Fibroblast of skin of right biceps (primary cell): ENCODE results near the gene MUC3A.
A peak's percentile ranks its signal among the peaks of the same experiment; 100 is the strongest.

Source experiments
- DNase-seq: peaks from one replicate; pipeline ENCODE4 v3.0.0-alpha.2; 2013

The MUC3A gene

DNA sequence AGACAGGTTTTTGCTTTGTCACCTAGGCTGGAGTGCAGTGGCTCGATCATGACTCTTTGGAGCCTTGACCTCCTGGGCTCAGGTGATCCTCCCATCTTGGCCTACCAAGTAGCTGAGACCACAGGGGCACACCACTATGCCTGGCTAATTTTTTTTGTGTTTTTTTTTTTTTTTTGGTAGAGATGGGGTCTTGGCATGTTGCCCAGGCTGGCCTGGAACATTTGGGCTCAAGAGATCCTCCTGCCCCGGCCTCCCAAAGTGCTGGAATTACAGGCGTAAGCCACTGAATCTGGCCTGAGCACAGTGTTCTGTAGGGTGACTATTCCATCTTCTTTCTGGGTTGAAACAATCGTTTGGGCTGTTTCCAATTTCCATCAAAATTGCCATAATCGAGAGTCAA is 1.5 kb upstream of the MUC3A start:
- DNase-seq: no peak

GRCh38 chr7:100949933-100950443 is 654 bp downstream of the MUC3A start:
- no peak for DNase-seq

- DNase-seq: no peak
These were observed 1.8 kb downstream of the MUC3A start for GRCh38 chr7:100951172-100951571.

DNA sequence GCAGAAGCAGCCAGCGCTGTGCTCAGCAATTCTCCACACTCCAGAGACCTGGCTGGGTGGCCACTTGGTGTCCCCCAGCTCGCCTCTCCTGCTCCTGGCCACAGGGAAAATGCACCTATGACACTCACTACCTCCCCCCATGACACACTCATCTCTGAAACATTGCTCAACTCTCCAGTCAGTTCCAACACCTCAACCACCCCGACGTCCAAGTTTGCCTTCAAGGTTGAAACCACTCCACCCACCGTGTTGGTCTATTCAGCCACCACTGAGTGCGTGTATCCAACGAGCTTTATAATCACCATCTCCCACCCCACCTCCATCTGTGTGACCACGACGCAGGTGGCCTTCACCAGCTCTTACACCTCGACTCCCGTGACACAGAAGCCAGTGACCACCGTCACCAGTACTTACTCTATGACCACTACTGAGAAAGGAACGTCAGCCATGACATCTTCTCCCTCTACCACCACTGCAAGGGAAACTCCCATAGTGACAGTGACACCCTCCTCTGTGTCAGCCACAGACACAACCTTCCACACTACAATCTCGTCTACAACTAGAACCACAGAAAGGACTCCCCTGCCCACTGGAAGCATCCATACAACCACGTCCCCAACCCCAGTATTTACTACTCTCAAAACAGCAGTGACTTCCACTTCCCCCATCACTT is 2.7 kb downstream of the MUC3A start:
- no peak for DNase-seq

DNA sequence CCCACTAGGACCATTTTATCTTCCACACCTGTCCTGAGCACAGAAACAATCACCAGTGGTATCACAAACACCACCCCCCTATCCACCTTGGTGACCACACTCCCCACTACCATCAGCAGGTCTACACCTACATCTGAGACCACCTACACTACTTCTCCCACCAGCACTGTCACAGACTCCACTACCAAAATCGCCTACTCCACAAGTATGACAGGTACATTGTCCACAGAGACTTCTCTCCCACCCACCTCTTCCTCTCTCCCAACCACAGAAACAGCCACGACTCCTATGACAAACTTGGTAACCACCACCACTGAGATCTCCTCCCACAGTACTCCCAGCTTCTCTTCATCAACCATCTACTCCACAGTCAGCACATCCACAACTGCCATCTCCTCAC is 3.3 kb downstream of the MUC3A start:
- no peak for DNase-seq

- no peak for DNase-seq
These were observed 8.6 kb downstream of the MUC3A start for GRCh38 chr7:100957832-100958421.

DNA sequence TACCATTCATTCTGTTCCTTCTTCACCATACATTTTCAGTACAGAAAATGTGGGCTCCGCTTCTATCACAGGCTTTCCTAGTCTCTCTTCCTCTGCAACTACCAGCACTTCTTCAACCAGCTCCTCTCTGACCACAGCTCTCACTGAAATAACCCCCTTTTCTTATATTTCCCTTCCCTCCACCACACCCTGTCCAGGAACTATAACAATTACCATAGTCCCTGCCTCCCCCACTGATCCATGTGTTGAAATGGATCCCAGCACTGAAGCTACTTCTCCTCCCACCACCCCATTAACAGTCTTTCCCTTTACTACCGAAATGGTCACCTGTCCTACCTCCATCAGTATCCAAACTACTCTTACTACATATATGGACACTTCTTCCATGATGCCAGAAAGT is 10.6 kb downstream of the MUC3A start:
- no peak for DNase-seq

DNA sequence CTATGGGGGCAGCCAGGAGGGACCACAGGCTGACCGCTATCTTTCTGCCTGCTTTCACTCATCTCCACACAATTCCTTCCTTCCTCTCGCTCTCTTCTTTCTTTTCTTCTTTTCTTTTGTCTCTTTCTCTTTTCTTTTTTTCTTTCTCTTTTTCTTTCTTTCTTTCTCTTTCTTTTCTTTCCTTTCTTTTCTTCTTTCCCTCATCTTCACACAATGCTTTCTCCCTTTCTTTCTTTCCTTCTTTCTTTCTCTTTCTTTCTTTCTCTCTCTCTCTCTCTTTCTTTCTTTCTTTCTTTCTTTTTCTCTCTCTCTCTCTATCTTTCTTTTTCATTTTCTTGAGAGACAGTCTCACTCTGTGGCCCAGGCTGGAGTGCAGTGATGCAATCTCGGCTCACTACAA is 13.2 kb downstream of the MUC3A start:
- no peak for DNase-seq

DNA sequence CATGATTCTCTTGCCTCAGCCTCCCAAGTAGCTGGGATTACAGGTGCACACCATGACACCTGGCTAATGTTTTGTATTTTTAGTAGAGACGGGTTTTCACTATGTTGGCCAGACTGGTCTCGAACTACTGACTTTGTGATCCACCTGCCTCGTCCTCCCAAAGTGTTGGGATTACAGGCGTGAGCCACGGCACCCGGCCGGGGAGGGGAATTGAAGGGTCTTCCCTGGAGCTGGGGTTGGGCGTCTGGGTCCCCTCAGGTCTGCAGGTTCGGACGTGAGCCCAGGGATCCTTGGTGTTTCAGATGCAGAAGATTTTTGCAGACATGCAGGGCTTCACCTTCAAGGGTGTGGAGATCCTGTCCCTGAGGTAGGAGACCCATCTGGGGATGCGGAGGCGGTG is 14.1 kb downstream of the MUC3A start:
- DNase-seq: no peak

- DNase-seq: no peak
These were observed 14.5 kb downstream of the MUC3A start for GRCh38 chr7:100963874-100964273.

- no peak for DNase-seq
These were observed 15.3 kb downstream of the MUC3A start for GRCh38 chr7:100964630-100965029.

GRCh38 chr7:100965045-100965722 is 15.8 kb downstream of the MUC3A start:
- no peak for DNase-seq

- DNase-seq: peak; percentile 47
These were observed 16.6 kb downstream of the MUC3A start for GRCh38 chr7:100965723-100966541.

GRCh38 chr7:100966542-100967291 is 17.4 kb downstream of the MUC3A start:
- DNase-seq: no peak

- DNase-seq: no peak
These were observed 18.0 kb downstream of the MUC3A start for GRCh38 chr7:100967292-100967863.

DNA sequence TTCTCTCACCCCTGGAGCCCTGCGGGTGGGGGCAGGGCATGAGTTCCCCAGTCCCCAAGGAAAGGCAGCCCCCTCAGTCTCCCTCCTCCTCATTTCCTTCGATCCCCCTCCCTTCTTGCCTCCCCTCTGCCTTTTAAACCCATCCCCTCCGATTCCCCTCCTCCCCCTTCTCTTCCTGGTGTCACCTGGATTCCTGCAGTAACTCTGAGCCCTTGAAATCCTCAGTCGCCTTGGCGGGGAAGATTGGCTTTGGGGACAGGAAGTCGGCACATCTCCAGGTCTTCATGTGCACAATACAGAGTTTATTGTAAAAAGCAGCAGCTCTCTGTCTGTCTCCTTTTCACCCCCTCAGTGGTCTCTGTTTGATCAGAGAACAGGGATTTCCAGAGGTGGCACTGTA is 18.7 kb downstream of the MUC3A start:
- no peak for DNase-seq

DNA sequence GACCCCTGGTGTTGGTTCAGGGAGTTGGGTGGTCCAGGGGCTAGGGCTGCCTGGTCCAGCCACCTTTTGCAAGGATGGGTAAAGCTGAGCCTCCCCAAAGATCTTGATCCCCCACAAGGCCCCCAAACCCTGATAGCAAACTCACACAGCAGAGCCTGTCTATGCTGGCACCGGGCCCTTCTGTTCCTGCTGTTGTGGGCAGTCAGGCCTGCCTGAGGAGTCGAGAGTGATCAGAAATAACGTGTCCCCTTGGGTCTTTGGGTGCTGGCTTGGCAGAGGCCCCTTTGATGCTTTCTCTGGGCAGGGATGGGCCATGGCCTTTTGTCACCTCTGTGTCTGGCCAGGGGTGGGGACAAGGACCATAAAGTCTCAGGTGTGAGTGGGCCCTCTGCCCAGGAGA is 19.3 kb downstream of the MUC3A start:
- DNase-seq: no peak

GRCh38 chr7:100969066-100969615 is 19.8 kb downstream of the MUC3A start, which contains the start of gene MUC12:
Gene MUC12, plus strand, starts transcription at chr7:100969565. Its CDS starts 58 bp downstream, at chr7:100969623.
- no peak for DNase-seq

DNA sequence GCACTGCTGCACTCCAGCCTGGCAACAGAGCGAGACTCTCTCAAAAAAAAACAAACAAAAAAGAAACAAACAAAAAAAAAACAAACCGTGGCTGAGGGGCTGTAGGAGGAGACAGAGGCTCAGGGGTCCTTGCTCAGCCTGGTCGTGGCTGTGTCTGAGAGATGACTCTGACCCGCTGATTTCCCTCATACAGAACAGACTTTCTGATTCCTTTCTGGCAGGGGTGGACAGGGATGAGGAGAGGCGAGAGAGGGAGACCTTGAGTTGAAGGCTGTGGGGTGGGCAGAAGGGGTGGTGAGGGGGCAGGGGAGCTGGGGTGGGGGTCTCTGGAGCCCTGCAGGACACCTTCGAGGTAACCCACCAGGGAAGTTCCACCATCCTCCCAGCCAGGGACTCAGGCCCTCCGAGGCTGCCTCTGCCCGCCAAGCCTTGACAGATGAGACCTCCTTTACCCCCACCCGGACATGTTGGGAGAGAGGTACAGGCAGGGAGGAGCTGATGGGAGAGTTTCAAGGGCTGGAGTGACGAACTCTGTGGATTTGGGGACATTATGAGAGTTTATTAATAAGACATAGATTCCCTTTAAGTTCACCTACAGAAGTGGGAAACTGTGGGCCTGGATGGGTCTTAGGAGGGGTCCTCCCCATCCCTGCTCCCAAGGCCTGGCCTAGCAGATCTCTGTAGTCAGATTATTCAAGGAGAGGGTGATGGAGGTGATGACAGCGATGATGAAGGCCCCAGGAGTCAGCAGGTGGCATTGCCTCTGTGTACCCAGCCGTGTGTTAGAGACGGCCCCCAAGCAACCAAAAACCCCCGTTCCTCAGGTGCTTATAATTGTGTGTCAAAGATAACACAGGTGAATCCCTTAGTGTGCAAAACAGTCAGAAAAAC is 22.0 kb downstream of the MUC3A start:
- no peak for DNase-seq

GRCh38 chr7:100972002-100972347 is 22.6 kb downstream of the MUC3A start:
- no peak for DNase-seq

DNA sequence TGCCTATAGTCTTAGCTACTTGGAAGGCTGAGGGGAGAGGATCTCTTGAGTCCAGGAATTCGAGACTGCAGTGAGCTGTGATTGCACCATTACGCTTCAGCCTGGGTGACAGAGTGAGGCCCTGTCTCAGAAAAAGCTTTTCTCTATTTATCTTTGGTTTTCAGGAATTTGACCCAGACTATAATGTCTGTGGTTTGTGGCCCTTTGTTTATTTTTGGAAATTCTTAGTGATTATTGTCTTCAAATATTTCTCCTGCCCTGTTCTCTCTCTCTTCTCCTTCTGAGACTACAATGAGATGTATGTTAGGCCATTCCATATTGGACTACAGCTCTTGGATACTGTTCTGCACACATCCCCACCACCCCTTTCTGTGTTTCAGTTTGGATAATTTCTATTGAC is 24.7 kb downstream of the MUC3A start:
- peak; percentile 49 for DNase-seq
